Stimulated activated memory B cell treated with anti-CD40 and anti-IgM and Interleukin-4, amounts not matched to agents 10 μg/mL and 1 μg/mL and 100 μg/mL, for 72 hours (primary cell): Measurements from ENCODE around the gene VAT1.

Experiments used
- ATAC-seq: fragments of 150-1000 bp; cut with Tn5 transposase; 2 replicates; pipeline ENCODE4 v1.10.0; 2021
- H3K27ac Mint-ChIP-seq: one replicate; pipeline ENCODE4 v1.8.0; 2022; ENCODE audit warnings: mild to moderate bottlenecking, mixed read lengths
- H3K27me3 Mint-ChIP-seq: one replicate; pipeline ENCODE4 v1.8.0; 2022; ENCODE audit warnings: mixed read lengths
- H3K36me3 Mint-ChIP-seq: one replicate; pipeline ENCODE4 v1.8.0; 2022; ENCODE audit warnings: mixed read lengths
- H3K4me1 Mint-ChIP-seq: one replicate; pipeline ENCODE4 v1.8.0; 2022; ENCODE audit warnings: mixed read lengths
- H3K4me3 Mint-ChIP-seq: one replicate; pipeline ENCODE4 v1.8.0; 2022; ENCODE audit warnings: mild to moderate bottlenecking, moderate library complexity, mixed read lengths
- H3K9me3 Mint-ChIP-seq: one replicate; pipeline ENCODE4 v1.8.0; 2022; ENCODE audit warnings: mixed read lengths

VAT1 gene

DNA sequence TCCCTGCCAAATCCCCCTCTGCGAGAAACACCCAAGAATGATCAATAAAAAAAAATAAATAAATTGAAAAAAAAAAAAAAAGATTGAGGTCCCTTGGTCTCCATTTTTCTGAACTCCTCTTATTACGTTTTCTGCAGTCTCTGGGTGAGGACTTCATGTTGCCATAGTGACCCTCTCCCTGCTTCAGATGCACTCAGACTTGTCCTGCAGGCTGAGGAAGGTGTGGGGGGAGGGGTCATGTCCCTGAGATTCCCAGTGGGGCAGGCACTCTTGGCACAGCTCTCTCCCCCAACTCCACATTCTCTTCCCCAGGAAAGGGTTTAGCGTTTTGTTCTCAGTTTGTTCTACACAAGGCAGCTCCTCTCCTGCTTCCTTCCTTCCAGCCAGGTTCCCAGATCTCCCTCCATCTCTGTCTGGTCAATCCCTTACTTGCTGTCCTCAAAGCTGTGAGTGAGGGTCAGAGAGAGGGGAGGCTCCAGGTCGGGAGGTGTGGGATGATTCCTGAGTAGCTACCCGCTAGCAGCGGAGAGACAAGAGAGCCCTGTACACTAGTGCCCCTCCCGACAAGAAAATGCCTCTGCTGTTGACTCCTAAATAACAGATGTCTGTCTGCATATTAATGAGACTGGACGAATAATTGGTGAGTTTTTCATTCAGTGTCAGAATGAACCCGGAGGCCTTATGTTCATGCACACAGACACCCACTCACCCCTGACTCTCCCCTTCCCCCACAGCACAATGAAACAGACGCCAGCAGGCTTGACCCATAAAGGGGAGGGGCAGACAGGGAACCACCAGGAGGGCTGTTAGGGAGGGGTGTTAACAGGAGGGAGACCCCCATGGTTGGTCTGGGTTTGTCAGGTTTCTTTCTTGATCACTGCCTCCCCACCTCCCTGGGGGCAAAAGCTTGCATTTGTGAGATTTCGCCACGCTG, 12.0 kb upstream of the VAT1 start:
- no peaks in the 10 kb centered on the region for H3K36me3 Mint-ChIP-seq
- H3K4me1 Mint-ChIP-seq: no peaks in the 10 kb centered on the region
- no peak overlapping the region for H3K4me3 Mint-ChIP-seq
- ATAC-seq: no peak
- no peak overlapping the region for H3K27ac Mint-ChIP-seq
- H3K27me3 Mint-ChIP-seq: no peaks in the 10 kb centered on the region
- H3K9me3 Mint-ChIP-seq: no peaks in the 10 kb centered on the region

DNA sequence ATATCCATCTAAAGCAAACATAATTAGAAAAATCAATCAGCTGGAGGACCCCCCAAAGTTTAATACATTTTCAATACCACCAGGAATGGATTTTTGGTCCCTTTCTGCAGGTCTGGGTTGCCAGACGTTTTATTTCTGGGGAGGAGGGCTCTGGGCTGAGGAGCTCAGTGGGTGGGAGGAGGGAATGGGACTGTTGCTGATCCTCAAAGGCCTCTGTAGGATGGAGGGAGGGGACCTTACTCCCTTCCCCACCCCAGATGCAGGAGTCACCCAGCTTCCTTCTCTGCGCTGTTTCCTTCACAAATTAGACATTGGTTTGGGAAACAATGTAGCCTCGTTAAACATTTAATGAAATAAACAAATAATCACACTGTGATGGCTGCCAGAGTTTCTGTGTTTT, 9.5 kb upstream of the VAT1 start:
- no peak overlapping the region for H3K27ac Mint-ChIP-seq
- no peak overlapping the region for H3K4me3 Mint-ChIP-seq
- H3K4me1 Mint-ChIP-seq: no peaks in the 10 kb centered on the region
- ATAC-seq: no peak
- no peaks in the 10 kb centered on the region for H3K36me3 Mint-ChIP-seq
- no peaks in the 10 kb centered on the region for H3K9me3 Mint-ChIP-seq
- H3K27me3 Mint-ChIP-seq: no peaks in the 10 kb centered on the region

DNA sequence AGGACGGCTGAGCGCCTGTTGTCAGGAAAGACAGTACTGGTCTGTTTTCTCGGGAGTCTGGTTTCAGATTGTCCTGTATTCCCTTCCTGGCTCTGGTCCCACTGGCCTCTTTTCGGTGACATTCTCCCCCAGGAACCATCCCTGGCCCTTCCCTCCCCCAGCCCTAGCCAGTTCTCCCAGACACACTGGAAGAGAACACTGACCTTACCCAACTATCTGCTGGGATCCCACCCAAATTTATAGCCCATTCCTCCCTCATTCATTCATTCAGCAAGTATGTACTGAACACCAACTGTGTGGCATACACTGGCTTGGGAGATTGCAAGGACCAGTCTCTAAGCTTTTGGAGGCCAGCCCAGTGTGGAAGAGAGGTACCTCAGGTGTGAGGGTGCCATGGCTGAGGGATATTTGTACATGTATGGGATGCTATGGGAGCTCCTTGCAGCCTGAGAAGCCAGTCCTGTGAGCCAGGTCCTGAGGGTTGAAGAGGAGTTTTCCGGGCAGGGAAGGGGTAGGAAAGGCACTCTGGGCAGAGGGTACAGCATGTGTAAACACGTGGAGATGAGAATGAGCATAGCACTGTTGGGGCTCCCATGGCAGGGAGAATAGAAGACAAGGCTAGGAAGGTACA, 8.1 kb upstream of the VAT1 start:
- Mint-ChIP-seq H3K4me1 (peaks cover 3% of the 10 kb centered on the region), H3K36me3 (no peaks in the 10 kb centered on the region), H3K27ac (no peak overlapping the region), H3K9me3 (no peaks in the 10 kb centered on the region), H3K4me3 (no peak overlapping the region), H3K27me3 (no peaks in the 10 kb centered on the region)
- ATAC-seq: no peak

GRCh38 chr17:43028221-43028861, 6.2 kb upstream of the VAT1 start:
- Mint-ChIP-seq H3K4me3 (no peak overlapping the region), H3K4me1 (peaks cover 15% of the 10 kb centered on the region), H3K36me3 (no peaks in the 10 kb centered on the region), H3K9me3 (no peaks in the 10 kb centered on the region), H3K27me3 (no peaks in the 10 kb centered on the region), H3K27ac (no peak overlapping the region)
- ATAC-seq: no peak

DNA sequence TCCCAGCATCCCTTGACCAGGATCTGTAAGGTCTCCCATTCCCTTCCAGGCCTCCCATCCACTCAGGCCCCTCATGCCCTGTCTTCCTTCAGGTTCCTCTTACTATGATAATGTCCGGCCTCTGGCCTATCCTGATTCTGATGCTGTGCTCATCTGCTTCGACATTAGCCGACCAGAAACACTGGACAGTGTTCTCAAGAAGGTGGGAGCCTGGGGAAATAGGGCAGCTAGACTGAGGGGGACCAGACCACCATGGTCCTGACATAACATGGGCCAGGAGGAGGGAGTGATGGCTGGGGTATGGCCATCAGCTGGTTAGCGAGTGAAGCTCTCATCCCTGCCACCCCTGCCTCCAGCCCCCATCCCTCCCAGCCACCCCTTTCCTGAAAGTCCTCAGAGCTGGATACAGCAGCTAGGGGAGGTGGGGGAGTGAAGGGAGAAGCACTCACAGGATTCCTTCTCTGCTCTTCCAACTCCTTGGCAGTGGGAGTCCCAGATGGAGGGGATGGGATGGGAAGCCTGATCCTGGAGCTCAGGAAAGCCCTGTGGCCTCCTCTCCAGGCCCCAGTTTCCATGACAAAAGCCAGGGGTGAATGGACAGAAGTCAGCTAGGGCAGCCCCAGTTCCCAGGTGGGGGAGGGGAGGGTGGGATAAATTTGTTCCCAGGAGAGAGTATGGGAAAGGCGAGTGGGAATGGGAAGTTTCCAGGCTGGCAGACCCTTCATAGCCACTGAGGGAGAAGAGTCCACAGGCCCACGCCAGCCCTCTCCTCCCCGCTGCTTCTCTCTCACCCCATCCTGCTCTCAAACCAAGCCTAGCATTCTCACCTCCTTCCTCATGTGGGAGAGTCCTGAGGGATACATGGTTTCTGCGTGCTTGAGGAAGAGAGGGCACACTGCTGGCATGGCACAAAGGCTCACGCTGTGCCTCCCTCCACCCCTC, 5.2 kb upstream of the VAT1 start:
- no peaks in the 10 kb centered on the region for H3K36me3 Mint-ChIP-seq
- H3K27ac Mint-ChIP-seq: no peak overlapping the region
- no peak for ATAC-seq
- no peaks in the 10 kb centered on the region for H3K9me3 Mint-ChIP-seq
- H3K4me1 Mint-ChIP-seq: peaks cover 15% of the 10 kb centered on the region
- H3K4me3 Mint-ChIP-seq: no peak overlapping the region
- no peaks in the 10 kb centered on the region for H3K27me3 Mint-ChIP-seq

DNA sequence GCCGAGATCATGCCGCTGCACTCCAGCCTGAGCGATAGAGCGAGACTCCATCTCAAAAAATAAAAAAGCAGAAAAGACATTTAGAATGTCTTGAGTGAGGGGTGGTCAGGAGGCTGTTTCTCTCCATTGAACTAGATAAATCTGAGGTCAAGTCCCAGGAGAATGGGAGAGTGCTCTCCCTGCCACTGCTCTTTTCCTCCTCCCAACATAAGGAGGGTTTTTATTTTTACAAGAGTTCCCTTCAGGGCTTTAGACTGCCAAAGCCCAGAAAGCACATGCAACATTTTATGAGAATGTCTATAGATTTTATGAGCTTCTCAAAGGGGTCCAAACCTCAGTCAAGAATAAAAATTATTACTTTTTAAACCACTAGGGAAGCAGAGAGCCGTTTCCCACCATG, 4.4 kb upstream of the VAT1 start:
- Mint-ChIP-seq H3K36me3 (no peaks in the 10 kb centered on the region), H3K27ac (no peak overlapping the region), H3K4me3 (no peak overlapping the region), H3K4me1 (peaks cover 15% of the 10 kb centered on the region), H3K27me3 (no peaks in the 10 kb centered on the region), H3K9me3 (no peaks in the 10 kb centered on the region)
- ATAC-seq: no peak

DNA sequence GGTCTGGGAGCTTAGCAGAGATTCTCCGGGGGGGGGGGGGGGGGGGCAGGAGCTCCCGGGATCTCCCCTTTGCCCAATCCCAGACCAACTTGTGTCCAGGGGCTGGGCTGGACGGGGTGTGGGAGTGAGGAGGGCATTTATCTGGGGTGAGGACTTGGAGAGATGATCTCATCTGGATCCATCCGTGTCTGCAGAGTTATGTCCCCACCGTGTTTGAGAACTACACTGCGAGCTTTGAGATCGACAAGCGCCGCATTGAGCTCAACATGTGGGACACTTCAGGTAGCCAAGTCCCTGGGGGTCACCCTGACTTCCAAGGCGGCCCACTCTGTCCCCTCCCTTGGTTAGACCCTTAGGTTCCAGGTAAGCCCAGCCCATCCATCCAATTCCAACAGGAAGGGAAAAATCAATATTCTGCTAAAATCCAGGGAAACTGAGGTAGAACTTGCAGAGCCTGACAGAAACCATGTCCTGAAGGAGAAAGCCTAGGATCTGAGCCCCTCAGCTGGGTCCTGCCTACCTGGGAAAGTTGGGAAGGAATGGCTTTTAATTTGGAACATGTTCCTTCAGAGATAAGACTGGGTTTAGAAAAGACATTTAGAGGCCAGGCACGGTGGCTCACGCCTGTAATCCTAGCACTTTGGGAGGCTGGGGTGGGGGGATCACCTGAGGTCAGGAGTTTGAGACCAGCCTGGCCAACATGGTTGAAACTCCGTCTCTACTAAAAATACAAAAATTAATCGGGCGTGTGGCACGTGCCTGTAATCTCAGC, 3.8 kb upstream of the VAT1 start:
- no peak for ATAC-seq
- Mint-ChIP-seq H3K4me3 (peak overlapping the region; percentile 64), H3K36me3 (no peaks in the 10 kb centered on the region), H3K9me3 (no peaks in the 10 kb centered on the region), H3K27me3 (no peaks in the 10 kb centered on the region), H3K4me1 (peaks cover 19% of the 10 kb centered on the region), H3K27ac (peak overlapping the region; percentile 71)

DNA sequence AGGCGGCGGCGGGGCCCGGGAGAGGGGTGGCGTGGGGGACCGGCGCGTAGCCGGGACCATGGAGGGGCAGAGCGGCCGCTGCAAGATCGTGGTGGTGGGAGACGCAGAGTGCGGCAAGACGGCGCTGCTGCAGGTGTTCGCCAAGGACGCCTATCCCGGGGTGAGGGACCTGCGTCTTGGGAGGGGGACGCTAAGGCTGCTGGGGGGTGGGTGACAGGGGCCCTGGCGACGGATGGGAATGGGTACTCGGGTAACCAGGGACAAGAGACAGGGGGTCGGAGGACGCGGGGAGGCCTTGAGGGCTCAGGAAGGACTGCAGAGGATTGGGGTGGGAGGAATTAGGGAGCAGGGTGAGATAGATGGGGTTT, 3.1 kb upstream of the VAT1 start:
- peak overlapping the region; percentile 71 for H3K27ac Mint-ChIP-seq
- H3K27me3 Mint-ChIP-seq: no peaks in the 10 kb centered on the region
- H3K36me3 Mint-ChIP-seq: no peaks in the 10 kb centered on the region
- peak overlapping the region; percentile 64 for H3K4me3 Mint-ChIP-seq
- H3K9me3 Mint-ChIP-seq: no peaks in the 10 kb centered on the region
- H3K4me1 Mint-ChIP-seq: peaks cover 22% of the 10 kb centered on the region
- ATAC-seq: no peak

GRCh38 chr17:43024407-43025289, 2.5 kb upstream of the VAT1 start, which contains the start of gene RND2:
RND2 (plus strand) TSS chr17:43025231; CDS start chr17:43025348, 117 bp downstream.
- H3K27me3 Mint-ChIP-seq: no peaks in the 10 kb centered on the region
- no peaks in the 10 kb centered on the region for H3K36me3 Mint-ChIP-seq
- peak within 1 kb of the TSS; percentile 71 for H3K4me3 Mint-ChIP-seq
- no peaks in the 10 kb centered on the region for H3K9me3 Mint-ChIP-seq
- peak within 1 kb of the TSS; percentile 71 for H3K27ac Mint-ChIP-seq
- peaks cover 26% of the 10 kb centered on the region for H3K4me1 Mint-ChIP-seq
- ATAC-seq: peak; percentile 77

DNA sequence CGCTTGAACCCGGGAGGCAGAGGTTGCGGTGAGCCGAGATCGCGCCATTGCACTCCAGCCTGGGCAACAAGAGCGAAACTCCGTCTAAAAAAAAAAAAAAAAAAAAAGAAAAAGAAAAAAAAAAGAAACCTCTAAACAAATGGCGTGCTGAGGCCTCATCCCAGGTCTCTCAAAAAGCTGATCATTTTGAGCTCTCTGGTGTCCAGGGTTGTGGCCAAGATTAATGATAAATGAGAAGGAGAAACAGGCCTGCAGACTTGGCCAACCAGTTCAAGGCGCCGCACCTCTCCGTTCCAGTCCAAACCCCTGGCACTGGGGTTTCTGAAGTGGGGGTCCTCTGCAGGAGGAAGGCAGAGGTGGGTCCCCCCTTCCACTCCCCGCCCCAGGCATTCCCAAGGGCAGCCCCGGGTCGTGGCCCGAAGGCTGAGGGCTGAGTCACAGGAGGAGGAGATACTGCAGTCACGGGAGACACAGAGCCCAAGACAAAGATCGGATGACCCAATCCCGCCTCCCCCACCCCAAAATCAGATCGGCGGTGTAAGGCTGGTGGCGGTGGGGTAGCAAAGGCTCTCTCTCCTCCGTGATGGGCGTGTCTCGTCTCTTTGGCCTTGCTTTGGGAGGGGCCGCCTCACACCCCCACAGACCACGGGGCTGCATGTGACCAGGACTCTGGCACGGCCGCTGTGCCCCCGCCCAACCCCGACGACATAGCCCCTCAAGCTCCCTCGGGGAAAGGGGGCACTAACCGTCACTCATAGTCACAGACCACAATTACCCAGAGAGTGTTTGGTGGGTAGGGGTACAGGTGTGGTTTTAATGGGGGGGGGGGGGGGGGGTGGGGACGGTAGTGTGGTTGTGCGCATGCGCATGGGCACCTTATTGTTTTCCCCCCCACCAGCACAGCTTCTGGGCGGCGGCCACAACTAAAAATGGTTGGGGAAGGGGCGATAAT, 1.1 kb downstream of the VAT1 start:
- peaks cover 30% of the 10 kb centered on the region for H3K4me1 Mint-ChIP-seq
- H3K4me3 Mint-ChIP-seq: peak overlapping the region; percentile 89
- H3K27ac Mint-ChIP-seq: peak overlapping the region; percentile 74
- ATAC-seq: no peak
- H3K36me3 Mint-ChIP-seq: no peaks in the 10 kb centered on the region
- no peaks in the 10 kb centered on the region for H3K27me3 Mint-ChIP-seq
- no peaks in the 10 kb centered on the region for H3K9me3 Mint-ChIP-seq

- H3K36me3 Mint-ChIP-seq: peaks cover 5% of the 10 kb centered on the region
- ATAC-seq: no peak
- peak overlapping the region; percentile 89 for H3K4me3 Mint-ChIP-seq
- H3K27ac Mint-ChIP-seq: peak overlapping the region; percentile 18
- no peaks in the 10 kb centered on the region for H3K9me3 Mint-ChIP-seq
- no peaks in the 10 kb centered on the region for H3K27me3 Mint-ChIP-seq
- peaks cover 26% of the 10 kb centered on the region for H3K4me1 Mint-ChIP-seq
Measured at GRCh38 chr17:43020030-43020621, 2.1 kb downstream of the VAT1 start.

DNA sequence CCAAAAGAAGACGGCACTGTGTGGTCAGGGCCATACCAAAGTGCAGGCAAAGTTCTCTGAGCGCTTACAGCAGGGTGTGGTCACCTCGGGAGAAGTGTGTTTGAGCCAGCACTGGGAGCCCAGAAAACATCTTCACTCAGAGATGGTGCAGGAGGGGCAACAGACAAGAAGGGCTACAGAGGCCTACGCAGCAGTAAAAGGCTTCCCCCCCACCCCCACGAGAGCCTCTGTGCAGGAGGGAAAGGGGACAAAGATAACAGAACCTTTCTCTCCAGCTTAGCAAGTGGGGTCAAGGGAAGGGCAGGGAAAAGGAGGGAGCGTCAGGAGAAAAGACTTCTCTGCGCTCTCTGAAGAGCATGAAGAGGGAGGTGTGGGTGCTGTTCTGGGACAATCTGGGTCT, 2.8 kb downstream of the VAT1 start:
- peaks cover 19% of the 10 kb centered on the region for H3K4me1 Mint-ChIP-seq
- H3K36me3 Mint-ChIP-seq: peaks cover 12% of the 10 kb centered on the region
- no peaks in the 10 kb centered on the region for H3K9me3 Mint-ChIP-seq
- no peak for ATAC-seq
- no peak overlapping the region for H3K4me3 Mint-ChIP-seq
- H3K27ac Mint-ChIP-seq: peak overlapping the region; percentile 18
- no peaks in the 10 kb centered on the region for H3K27me3 Mint-ChIP-seq
